SK-N-MC (cell line): ENCODE data around the gene HASPIN.

ENCODE experiments used
- DNase-seq: peaks from one replicate; pipeline ENCODE4 v3.0.0-alpha.2; 2011; ENCODE audit warnings: low read depth, low spot score
- H3K27ac ChIP-seq: fragments of 200-600 bp; sonication (generic); 2 replicates; pipeline ENCODE4 v1.5.1; 2016; ENCODE audit warnings: mixed run types
- H3K36me3 ChIP-seq: fragments of 200-600 bp; sonication (generic); 2 replicates; pipeline ENCODE4 v1.6.1; 2017; ENCODE audit warnings: antibody characterized with exemption, low read length, mixed read lengths; ENCODE audit not compliant: insufficient read depth
- H3K4me3 ChIP-seq: fragments of 200-600 bp; sonication (generic); 2 replicates; pipeline ENCODE4 v1.5.1; 2016
- H3K9ac ChIP-seq: fragments of 200-600 bp; sonication (generic); 2 replicates; pipeline ENCODE4 v1.8.0; 2017; ENCODE audit warnings: mixed run types, mixed read lengths; ENCODE audit not compliant: insufficient read length
- H3K9me3 ChIP-seq: fragments of 200-600 bp; sonication (generic); 2 replicates; pipeline ENCODE4 v1.6.1; 2017; ENCODE audit warnings: low read depth, mild to moderate bottlenecking, antibody characterized with exemption, low read length, moderate library complexity, mixed read lengths
- EZH2 ChIP-seq: fragments of 200-600 bp; sonication (generic); IDR thresholded peaks from one replicate; pipeline ENCODE4 v1.6.1; 2017; ENCODE audit warnings: antibody characterized with exemption
- FOXP2 ChIP-seq: optimal IDR thresholded peaks from 2 replicates; pipeline ENCODE3; 2011; ENCODE audit warnings: mild to moderate bottlenecking, moderate library complexity; ENCODE audit not compliant: insufficient read depth; ENCODE audit errors: extremely low read length, control extremely low read depth
- POLR2AphosphoS5 ChIP-seq: IDR thresholded peaks from 2 replicates; pipeline ENCODE4 v1.6.1; 2012; ENCODE audit warnings: mild to moderate bottlenecking, low read depth, low read length, borderline replicate concordance

Gene HASPIN

DNA sequence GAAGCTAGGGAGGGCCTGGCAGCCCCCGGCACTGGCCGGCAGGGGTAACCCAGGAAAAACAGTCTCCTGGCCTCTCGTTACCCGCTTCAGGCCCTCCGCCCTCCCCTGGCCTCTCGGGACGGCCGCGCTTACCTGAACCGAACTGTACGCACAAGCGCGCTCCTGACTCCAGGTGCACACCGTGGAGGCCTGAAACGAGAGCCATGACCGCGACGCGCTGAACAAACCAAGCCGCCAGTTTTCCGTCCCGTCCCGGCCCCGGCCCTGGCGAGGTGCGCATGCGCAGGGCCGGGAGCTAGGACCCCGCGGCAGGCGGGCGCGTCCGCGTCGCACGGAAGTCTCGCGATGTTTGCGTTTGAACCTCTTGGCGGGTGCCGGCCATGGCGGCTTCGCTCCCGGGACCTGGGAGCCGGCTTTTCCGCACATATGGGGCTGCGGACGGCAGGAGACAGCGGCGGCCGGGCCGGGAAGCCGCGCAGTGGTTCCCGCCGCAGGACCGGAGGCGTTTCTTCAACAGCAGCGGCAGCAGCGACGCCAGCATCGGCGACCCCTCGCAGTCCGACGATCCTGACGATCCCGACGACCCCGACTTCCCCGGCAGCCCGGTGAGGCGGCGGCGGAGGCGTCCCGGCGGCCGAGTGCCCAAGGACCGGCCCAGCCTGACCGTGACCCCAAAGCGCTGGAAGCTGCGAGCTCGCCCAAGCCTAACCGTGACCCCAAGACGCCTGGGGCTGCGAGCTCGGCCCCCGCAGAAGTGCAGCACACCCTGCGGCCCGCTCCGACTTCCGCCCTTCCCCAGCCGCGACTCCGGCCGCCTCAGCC is at the start of gene HASPIN:
TSS of gene HASPIN (plus strand) at position 348 of the 822 bp plus-strand sequence. CDS start at position 381, 33 bp downstream.
- DNase-seq, result peak; percentile 10
- Histone ChIP-seq H3K27ac (0 out of 2 replicates have a peak within 1 kb of the TSS, but pooled peaks have one; percentile 26), H3K9me3 (no peaks in the 10 kb centered on the region), H3K36me3 (peaks cover 38% of the 10 kb centered on the region), H3K9ac (peak within 1 kb of the TSS; percentile 81), H3K4me3 (peak within 1 kb of the TSS; percentile 79)
- no peak for TF ChIP-seq FOXP2
- TF ChIP-seq POLR2AphosphoS5, result peak; percentile 88
- TF ChIP-seq EZH2, result no peak

GRCh38 chr17:3675886-3676285 is 47.8 kb upstream of the HASPIN start:
- H3K27ac ChIP-seq, result no peak overlapping the region
- no peak for DNase-seq
- no peak for TF ChIP-seq FOXP2
- no peak for TF ChIP-seq EZH2
- no peak for TF ChIP-seq POLR2AphosphoS5
- H3K4me3 ChIP-seq, result no peak overlapping the region
- H3K9me3 ChIP-seq, result no peaks in the 10 kb centered on the region
- H3K9ac ChIP-seq, result no peak overlapping the region
- H3K36me3 ChIP-seq, result no peaks in the 10 kb centered on the region

DNA sequence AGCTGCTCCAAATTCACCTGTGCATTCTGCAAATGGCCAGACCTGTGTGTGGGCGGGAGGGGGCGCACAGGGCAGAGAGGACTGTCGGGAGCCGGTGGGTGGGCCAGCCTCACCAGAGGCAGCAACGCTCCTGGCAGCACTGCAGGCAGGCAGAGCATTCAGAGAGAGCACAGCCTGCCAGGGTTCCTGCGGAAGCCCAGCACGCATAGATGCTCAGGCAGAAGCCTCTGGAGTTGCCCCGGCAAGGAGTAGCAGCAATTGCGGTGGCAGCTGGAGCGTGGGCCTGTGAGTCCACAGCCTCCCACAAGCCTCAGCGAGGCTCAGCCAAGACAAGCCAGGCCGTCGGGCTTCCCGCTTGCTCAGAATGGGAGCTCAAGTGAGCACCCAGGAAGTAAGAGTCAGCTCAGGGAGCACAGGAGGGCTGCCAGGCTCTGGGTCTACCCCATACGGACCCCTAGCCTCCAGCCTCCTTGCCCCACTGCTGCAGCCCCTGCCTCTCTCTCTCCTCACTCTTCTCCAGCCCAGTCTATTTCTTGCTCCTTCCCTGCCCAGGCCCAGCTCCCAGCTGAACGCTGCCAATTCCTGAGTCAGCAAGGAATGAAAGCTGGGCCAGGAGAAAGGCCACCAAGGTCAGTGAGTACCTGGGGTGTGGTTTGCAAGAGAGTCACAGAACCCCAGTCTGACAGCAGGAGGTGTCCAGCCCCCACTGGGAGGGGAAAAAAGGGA is 45.4 kb upstream of the HASPIN start:
- H3K27ac ChIP-seq, result no peak overlapping the region
- TF ChIP-seq FOXP2 (no peak), POLR2AphosphoS5 (no peak), EZH2 (no peak)
- H3K36me3 ChIP-seq, result no peaks in the 10 kb centered on the region
- H3K9me3 ChIP-seq, result no peaks in the 10 kb centered on the region
- no peak for DNase-seq
- no peak overlapping the region for H3K9ac ChIP-seq
- no peak overlapping the region for H3K4me3 ChIP-seq

DNA sequence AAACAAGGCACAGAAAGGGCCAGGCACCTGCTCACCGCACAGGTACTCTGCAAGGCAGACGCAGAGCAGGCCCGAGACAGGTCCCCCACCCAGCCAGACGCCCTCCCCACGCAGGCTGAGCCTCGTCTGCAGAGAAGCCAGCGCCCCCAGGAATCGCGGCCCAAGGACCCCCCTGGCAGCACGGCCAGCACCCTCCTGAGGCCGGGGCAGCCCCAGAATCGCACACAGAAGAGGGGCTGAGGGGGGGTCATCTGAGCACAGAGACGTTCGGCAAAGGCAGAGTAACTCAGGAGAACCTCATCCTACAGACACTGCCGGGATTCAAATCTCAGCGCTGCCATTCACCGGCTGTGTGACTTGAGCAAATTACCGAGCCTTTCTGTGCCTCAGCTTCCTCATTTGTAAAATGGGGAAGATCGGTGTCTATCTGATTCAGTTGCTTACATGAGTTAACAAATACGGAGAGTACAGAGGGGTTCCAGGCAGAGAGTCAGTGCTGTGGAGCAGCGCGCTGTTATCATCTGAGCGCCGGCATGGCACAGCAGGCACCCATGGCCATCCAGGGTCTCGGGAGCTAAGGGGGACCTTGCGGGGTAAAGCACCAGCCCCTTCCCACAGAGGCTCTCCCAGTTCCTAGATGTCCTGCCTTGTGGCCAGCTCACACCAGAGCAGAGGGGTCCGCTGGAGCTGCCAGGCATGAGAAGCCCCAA is 44.7 kb upstream of the HASPIN start:
- H3K4me3 ChIP-seq, result no peak overlapping the region
- no peak overlapping the region for H3K9ac ChIP-seq
- no peaks in the 10 kb centered on the region for H3K36me3 ChIP-seq

DNA sequence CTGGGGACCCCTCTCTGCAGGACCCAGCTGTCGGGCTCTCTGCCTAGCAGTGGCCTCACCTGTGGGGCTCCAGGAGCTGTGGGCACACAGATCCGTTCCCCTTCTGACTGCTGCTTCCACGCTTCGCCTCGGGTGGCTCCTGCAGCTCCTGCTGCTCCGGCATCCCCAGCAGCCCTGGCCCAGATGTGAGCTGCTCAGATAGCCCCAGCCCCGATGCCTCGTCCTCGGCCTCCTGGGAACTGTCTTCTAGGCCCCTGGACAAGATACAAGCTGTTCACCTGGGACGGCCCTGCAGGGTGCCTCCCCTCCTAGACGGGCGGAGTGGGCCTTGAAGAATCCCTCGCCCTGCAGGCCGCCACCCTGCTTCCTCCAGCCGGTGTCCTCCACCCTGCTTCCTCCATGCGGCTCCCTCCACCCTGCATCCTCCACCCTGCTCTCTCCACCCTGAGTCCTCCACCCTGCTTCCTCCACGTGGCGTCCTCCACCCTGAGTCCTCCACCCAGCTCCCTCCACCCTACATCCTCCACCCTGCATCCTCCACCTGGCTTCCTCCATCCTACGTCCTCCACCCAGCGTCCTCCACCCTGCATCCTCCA is 44.1 kb upstream of the HASPIN start:
- TF ChIP-seq EZH2, result no peak
- TF ChIP-seq POLR2AphosphoS5, result no peak
- TF ChIP-seq FOXP2, result no peak
- Histone ChIP-seq H3K27ac (no peak overlapping the region), H3K9ac (no peak overlapping the region)

More for the DNA sequence above, 44.7 kb upstream of the HASPIN start:
- no peaks in the 10 kb centered on the region for H3K9me3 ChIP-seq
- H3K27ac ChIP-seq, result no peak overlapping the region
- TF ChIP-seq EZH2, result no peak
- TF ChIP-seq POLR2AphosphoS5, result no peak
- TF ChIP-seq FOXP2, result no peak
- no peak for DNase-seq

GRCh38 chr17:3681057-3681456 is 42.6 kb upstream of the HASPIN start:
- Histone ChIP-seq H3K9ac (no peak overlapping the region), H3K36me3 (no peaks in the 10 kb centered on the region), H3K4me3 (no peak overlapping the region), H3K9me3 (no peaks in the 10 kb centered on the region), H3K27ac (no peak overlapping the region)
- DNase-seq, result no peak
- no peak for TF ChIP-seq POLR2AphosphoS5
- TF ChIP-seq EZH2, result no peak
- TF ChIP-seq FOXP2, result no peak

More for the DNA sequence above, 44.1 kb upstream of the HASPIN start:
- DNase-seq, result no peak
- H3K36me3 ChIP-seq, result no peaks in the 10 kb centered on the region
- H3K4me3 ChIP-seq, result no peak overlapping the region
- H3K9me3 ChIP-seq, result no peaks in the 10 kb centered on the region

- Histone ChIP-seq H3K9ac (no peak overlapping the region), H3K4me3 (no peak overlapping the region), H3K36me3 (no peaks in the 10 kb centered on the region), H3K9me3 (no peaks in the 10 kb centered on the region), H3K27ac (no peak overlapping the region)
- no peak for TF ChIP-seq FOXP2
- no peak for TF ChIP-seq EZH2
- no peak for TF ChIP-seq POLR2AphosphoS5
- no peak for DNase-seq
Observed at GRCh38 chr17:3681565-3681964, 42.1 kb upstream of the HASPIN start.

- TF ChIP-seq POLR2AphosphoS5 (no peak), FOXP2 (no peak), EZH2 (no peak)
- H3K4me3 ChIP-seq, result no peak overlapping the region
- H3K27ac ChIP-seq, result no peak overlapping the region
- no peak overlapping the region for H3K9ac ChIP-seq
- no peaks in the 10 kb centered on the region for H3K9me3 ChIP-seq
- DNase-seq, result no peak
- no peaks in the 10 kb centered on the region for H3K36me3 ChIP-seq
Observed at GRCh38 chr17:3682033-3682432, 41.7 kb upstream of the HASPIN start.

DNA sequence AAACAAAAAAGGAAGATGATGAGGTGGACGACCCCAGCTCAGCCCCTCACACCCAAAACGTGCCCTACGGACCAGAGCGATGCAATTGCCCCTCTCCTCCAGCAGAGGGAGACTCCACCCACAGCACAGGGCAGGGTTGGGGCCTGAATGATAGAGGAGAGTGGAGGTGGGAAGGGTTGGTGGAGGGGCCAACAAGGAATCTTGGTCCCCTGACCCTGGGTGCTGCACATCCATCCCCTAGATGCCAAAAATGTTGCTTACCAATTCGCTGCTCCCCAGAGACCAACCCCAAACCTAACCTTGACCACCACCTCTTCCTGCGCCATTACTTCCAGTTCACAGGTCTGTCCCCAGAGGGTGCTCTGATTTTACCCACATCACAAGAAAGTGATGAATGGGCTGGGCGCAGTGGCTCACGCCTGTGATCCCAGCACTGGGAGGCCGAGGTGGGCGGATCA is 40.6 kb upstream of the HASPIN start:
- H3K36me3 ChIP-seq, result no peaks in the 10 kb centered on the region
- TF ChIP-seq POLR2AphosphoS5, result no peak
- no peak for TF ChIP-seq FOXP2
- no peak for TF ChIP-seq EZH2
- no peaks in the 10 kb centered on the region for H3K9me3 ChIP-seq
- DNase-seq, result no peak
- no peak overlapping the region for H3K9ac ChIP-seq
- H3K27ac ChIP-seq, result no peak overlapping the region
- no peak overlapping the region for H3K4me3 ChIP-seq
